Measurements from ENCODE around the gene IL1R1.

Gene IL1R1

DNA sequence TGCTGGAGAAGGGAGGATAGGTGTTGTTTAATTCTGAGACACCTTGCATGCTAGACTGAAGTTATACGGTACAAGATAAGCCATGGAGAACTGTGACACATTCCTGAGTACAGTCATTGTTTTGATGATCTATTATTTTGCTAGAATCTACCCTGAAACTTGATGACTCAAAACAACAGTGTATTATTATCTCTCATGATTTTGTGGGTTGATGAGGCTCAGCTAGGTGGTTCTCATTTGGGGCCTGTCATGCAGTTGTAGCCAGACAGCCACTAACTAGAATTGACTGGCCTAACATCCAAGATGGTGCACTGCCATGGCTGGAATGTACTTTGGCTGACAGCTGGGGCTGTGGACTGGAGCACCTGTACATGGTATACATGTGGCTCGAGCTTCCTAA is 5.4 kb upstream of the IL1R1 start:
- FAIRE-seq (no peak), DNase-seq (ENCODE audit: insufficient read length, low spot score) (no peak)
- TF ChIP-seq POLR2A (IDR thresholded peaks at IDR 0.05; ENCODE audit: low read depth, low read length) (no peak), POLR2AphosphoS5 (IDR thresholded peaks at IDR 0.05; ENCODE audit: low read depth, low read length) (no peak), PAX5 (IDR thresholded peaks at IDR 0.05; ENCODE audit: insufficient read depth, low read length, severe bottlenecking) (no peak), POU2F2 (IDR thresholded peaks at IDR 0.05; ENCODE audit: low read depth, low read length) (no peak), SPI1 (IDR thresholded peaks at IDR 0.05; ENCODE audit: low read depth, low read length) (no peak), TAF1 (IDR thresholded peaks at IDR 0.05; ENCODE audit: low read depth, low read length) (no peak)

DNA sequence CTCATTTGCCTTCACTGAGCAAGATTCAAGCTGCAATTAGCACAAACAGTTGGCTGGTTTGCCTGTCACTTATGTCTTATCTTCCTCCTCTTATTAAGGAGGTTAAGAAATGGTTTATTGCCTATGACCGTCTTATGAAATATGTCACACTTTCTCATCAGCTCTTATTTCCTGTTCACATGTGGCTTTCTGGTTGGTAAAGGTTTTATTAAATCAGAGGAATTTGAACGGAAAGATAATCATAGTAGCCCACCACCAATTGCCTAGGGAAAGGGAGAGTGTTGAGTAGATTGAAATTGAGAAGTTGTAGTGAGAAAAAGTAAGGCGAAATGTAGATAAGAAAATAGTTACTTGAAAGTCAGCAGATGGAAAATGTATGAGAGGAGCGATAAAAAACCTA is 4.2 kb upstream of the IL1R1 start:
- no peak for TF ChIP-seq POLR2AphosphoS5 (IDR thresholded peaks at IDR 0.05; ENCODE audit: low read depth, low read length)
- no peak for TF ChIP-seq POLR2A (IDR thresholded peaks at IDR 0.05; ENCODE audit: low read depth, low read length)
- FAIRE-seq (no peak), DNase-seq (ENCODE audit: insufficient read length, low spot score) (no peak)

DNA sequence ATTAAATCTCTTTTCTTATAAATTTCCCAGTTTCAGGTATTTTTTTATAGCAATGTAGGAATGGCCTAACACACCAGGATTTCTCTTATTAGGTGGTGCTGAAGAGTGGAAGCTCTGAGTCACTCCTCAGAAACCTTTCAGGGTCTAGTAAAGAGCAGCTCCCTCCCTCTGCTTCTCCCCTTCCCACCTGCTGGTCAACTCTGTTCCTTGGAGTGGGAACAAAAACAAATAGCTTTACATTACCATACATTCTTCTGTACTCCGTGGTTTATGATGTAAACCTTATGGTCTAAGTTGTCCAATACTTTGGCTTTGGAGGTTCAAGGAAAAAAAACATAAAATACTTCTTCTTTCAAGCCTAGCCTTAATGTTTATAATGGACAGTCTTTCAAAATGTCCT is 2.7 kb upstream of the IL1R1 start:
- FAIRE-seq (no peak), DNase-seq (ENCODE audit: insufficient read length, low spot score) (no peak)
- no peak for TF ChIP-seq PAX5 (IDR thresholded peaks at IDR 0.05; ENCODE audit: insufficient read depth, low read length, severe bottlenecking)
- TF ChIP-seq POU2F2 (IDR thresholded peaks at IDR 0.05; ENCODE audit: low read depth, low read length): no peak
- TF ChIP-seq SPI1 (IDR thresholded peaks at IDR 0.05; ENCODE audit: low read depth, low read length): no peak
- TF ChIP-seq POLR2A (IDR thresholded peaks at IDR 0.05; ENCODE audit: low read depth, low read length): no peak
- TF ChIP-seq POLR2AphosphoS5 (IDR thresholded peaks at IDR 0.05; ENCODE audit: low read depth, low read length): no peak
- no peak for TF ChIP-seq TAF1 (IDR thresholded peaks at IDR 0.05; ENCODE audit: low read depth, low read length)

DNA sequence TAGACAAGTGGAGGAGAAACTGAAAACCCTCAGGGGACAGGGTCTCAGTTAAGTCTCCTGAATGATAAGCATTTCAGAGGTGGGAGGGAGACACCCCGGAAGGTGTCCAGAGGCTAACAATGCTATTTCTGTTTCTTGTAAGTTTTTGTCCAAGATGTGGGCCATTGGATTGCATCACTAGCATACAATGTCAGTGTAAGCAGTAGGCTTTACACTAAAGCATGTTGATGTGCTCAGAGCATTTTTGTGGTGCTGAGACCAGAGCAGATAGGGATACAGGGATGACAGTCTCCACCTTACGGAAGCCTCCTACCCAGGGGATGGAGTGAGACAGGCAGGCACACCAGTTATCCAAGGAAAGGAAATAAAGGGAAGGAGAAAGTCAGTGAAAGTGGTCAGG is 2.2 kb upstream of the IL1R1 start:
- FAIRE-seq (no peak), DNase-seq (ENCODE audit: insufficient read length, low spot score) (no peak)
- TF ChIP-seq TAF1 (IDR thresholded peaks at IDR 0.05; ENCODE audit: low read depth, low read length) (no peak), POU2F2 (IDR thresholded peaks at IDR 0.05; ENCODE audit: low read depth, low read length) (no peak), SPI1 (IDR thresholded peaks at IDR 0.05; ENCODE audit: low read depth, low read length) (no peak), POLR2AphosphoS5 (IDR thresholded peaks at IDR 0.05; ENCODE audit: low read depth, low read length) (no peak), POLR2A (IDR thresholded peaks at IDR 0.05; ENCODE audit: low read depth, low read length) (no peak), PAX5 (IDR thresholded peaks at IDR 0.05; ENCODE audit: insufficient read depth, low read length, severe bottlenecking) (no peak)

DNA sequence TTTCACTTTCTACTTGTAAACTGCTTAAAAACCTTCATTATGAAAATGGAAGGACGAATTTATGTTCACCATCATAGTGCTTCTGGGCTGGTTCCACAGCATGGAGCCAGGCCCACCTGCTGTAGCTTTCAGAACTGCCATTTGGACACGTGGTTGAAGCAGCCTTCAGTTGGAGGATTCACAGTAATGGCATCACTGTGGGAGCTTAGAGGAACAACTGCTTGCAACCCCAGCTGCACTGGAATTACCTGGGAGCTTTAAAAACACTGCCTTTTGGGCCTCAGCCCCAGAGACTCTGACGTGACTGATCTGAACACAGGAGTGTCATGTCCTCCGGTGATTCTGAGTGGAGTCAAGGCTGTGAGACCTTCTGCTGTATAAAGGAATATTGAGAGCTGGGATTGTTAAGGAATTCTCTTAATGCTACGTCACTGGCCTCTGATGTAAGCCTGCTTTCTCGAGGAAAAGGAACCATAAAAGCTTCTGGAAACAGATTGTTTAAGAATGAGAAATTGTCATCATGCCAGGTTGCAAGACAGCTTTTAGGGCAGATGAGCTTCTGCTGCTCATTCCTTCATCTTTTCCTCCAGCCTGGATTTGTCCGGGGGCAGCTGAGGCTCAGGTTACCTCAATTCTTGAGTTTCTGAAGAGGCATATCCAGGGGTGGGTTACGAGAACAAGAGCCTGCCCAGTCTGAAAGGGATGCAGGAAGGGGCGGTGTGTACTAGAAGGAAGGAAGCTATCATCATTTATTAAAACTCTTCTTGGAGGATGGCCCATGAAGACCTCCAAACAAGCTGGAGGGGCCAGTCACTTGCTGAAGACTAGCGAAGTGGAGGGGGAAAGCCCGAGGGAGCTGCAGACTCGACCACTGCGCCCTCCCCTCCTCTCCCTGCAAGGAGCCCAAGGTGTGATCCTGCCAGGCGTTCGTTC is 1.3 kb upstream of the IL1R1 start:
- FAIRE-seq (no peak), DNase-seq (ENCODE audit: insufficient read length, low spot score) (no peak)
- no peak for TF ChIP-seq SPI1 (IDR thresholded peaks at IDR 0.05; ENCODE audit: low read depth, low read length)
- no peak for TF ChIP-seq POLR2AphosphoS5 (IDR thresholded peaks at IDR 0.05; ENCODE audit: low read depth, low read length)
- no peak for TF ChIP-seq POLR2A (IDR thresholded peaks at IDR 0.05; ENCODE audit: low read depth, low read length)
- no peak for TF ChIP-seq POU2F2 (IDR thresholded peaks at IDR 0.05; ENCODE audit: low read depth, low read length)
- no peak for TF ChIP-seq PAX5 (IDR thresholded peaks at IDR 0.05; ENCODE audit: insufficient read depth, low read length, severe bottlenecking)
- TF ChIP-seq TAF1 (IDR thresholded peaks at IDR 0.05; ENCODE audit: low read depth, low read length): no peak

DNA sequence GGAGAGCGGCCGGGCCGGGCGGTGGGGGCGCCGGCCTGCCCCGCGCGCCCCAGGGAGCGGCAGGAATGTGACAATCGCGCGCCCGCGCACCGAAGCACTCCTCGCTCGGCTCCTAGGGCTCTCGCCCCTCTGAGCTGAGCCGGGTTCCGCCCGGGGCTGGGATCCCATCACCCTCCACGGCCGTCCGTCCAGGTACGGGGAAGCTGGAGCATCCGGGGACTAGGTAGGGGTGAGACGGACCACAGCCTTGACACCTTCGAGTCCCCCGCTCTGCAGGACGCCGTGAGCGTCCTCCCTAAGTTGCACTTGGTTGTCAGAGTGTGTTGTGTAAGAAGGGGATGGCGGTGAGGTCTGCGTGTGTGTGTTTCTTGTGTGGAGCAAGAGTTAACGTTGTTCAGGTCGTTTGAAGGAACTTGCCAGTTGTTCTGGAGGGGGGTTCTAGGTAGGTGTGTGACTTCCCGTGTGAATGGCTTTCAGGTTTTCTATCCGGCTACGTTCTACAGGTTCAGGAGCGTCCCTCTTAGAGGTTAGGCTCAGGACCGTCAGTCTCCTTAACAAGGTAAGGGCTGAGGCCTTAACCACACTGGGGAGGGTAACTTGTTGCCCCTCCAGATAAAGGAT is 393 bp downstream of the IL1R1 start:
- TF ChIP-seq TAF1 (IDR thresholded peaks at IDR 0.05; ENCODE audit: low read depth, low read length) (no peak), POU2F2 (IDR thresholded peaks at IDR 0.05; ENCODE audit: low read depth, low read length) (no peak), POLR2AphosphoS5 (IDR thresholded peaks at IDR 0.05; ENCODE audit: low read depth, low read length) (no peak), PAX5 (IDR thresholded peaks at IDR 0.05; ENCODE audit: insufficient read depth, low read length, severe bottlenecking) (no peak), SPI1 (IDR thresholded peaks at IDR 0.05; ENCODE audit: low read depth, low read length) (no peak), POLR2A (IDR thresholded peaks at IDR 0.05; ENCODE audit: low read depth, low read length) (no peak)
- DNase-seq (ENCODE audit: insufficient read length, low spot score) (no peak), FAIRE-seq (no peak)

DNA sequence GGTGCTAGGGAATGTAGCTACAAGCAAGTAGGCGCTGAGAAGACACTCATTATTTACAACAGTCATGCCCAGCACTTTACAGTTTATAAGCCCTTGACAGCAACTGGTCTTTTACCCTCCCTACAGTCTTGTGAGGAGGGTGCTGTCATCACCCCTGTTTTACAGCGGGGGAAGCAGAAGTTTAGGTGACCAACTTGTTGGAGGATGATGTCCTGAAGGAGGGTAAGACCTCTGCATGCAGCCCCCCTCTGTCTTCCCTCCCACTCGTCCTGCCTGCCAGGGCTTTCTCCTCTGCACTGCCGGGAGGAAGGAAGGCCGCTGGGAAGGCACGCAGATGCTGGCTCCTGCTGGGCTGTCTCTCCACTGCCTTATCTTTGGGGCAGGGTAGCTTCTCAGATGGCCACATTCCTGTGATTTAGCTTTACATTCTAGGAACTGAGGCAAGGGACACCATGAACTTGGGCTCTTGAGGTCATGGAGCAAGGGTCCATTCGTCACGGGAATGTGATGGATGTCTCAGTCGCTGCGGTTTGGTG is 972 bp downstream of the IL1R1 start:
- no peak for FAIRE-seq
- no peak for DNase-seq (ENCODE audit: insufficient read length, low spot score)
- TF ChIP-seq POU2F2 (IDR thresholded peaks at IDR 0.05; ENCODE audit: low read depth, low read length) (no peak), PAX5 (IDR thresholded peaks at IDR 0.05; ENCODE audit: insufficient read depth, low read length, severe bottlenecking) (no peak), POLR2A (IDR thresholded peaks at IDR 0.05; ENCODE audit: low read depth, low read length) (no peak), SPI1 (IDR thresholded peaks at IDR 0.05; ENCODE audit: low read depth, low read length) (no peak), TAF1 (IDR thresholded peaks at IDR 0.05; ENCODE audit: low read depth, low read length) (no peak)

DNA sequence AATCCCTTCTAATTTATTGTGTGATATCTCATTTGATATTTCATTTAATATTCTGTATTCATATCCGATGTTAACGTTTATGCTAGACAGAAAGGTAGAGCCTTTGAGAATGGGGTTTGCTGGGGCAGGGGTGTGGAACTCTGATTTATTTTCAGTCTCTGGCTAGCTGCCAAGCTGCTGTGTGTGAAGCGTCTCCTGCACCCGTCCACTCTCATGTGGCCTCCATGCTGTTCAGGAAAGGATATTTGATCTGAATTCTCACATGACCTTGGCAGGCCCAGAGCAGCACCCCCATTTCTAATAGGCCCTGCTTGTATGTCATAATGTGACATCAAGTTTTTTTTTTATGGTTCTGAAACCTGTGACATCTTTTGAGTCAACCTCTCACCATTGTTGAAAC is 1.6 kb downstream of the IL1R1 start:
- TF ChIP-seq POLR2AphosphoS5 (IDR thresholded peaks at IDR 0.05; ENCODE audit: low read depth, low read length) (no peak), SPI1 (IDR thresholded peaks at IDR 0.05; ENCODE audit: low read depth, low read length) (no peak), POLR2A (IDR thresholded peaks at IDR 0.05; ENCODE audit: low read depth, low read length) (no peak), POU2F2 (IDR thresholded peaks at IDR 0.05; ENCODE audit: low read depth, low read length) (no peak), PAX5 (IDR thresholded peaks at IDR 0.05; ENCODE audit: insufficient read depth, low read length, severe bottlenecking) (no peak), TAF1 (IDR thresholded peaks at IDR 0.05; ENCODE audit: low read depth, low read length) (no peak)

DNA sequence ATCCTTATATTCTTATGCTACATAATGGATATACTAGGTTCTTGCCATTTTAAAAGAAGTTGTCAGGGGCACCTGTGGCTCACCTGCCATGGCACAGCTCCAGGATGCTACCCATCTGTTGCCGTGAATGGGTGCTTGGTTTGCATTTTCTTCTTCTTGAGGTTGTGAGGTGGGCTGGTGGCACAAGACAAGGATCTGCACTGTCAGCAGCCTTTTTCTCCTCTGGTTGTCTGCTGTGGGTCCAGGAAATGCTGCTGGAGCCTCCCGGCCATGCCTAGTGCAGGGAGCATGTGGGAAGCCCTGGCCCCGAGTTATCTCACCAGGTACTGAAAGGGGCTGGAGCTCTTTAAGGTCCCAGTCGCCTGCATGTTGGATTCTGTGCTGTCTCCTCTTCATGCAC is 2.6 kb downstream of the IL1R1 start:
- FAIRE-seq (no peak), DNase-seq (ENCODE audit: insufficient read length, low spot score) (no peak)
- TF ChIP-seq PAX5 (IDR thresholded peaks at IDR 0.05; ENCODE audit: insufficient read depth, low read length, severe bottlenecking) (no peak), SPI1 (IDR thresholded peaks at IDR 0.05; ENCODE audit: low read depth, low read length) (no peak), POLR2A (IDR thresholded peaks at IDR 0.05; ENCODE audit: low read depth, low read length) (no peak), TAF1 (IDR thresholded peaks at IDR 0.05; ENCODE audit: low read depth, low read length) (no peak), POLR2AphosphoS5 (IDR thresholded peaks at IDR 0.05; ENCODE audit: low read depth, low read length) (no peak), POU2F2 (IDR thresholded peaks at IDR 0.05; ENCODE audit: low read depth, low read length) (no peak)

More for the DNA sequence above, 1.6 kb downstream of the IL1R1 start:
- no peak for FAIRE-seq
- no peak for DNase-seq (ENCODE audit: insufficient read length, low spot score)

All from GM12891 (cell line).